ENCODE data around the gene TBC1D5.
"Not testable (repeated sequence)": the region's sequence is repeated elsewhere in the genome, so short reads cannot be mapped to it uniquely, and the experiment has no call there.

The TBC1D5 gene, protein sequence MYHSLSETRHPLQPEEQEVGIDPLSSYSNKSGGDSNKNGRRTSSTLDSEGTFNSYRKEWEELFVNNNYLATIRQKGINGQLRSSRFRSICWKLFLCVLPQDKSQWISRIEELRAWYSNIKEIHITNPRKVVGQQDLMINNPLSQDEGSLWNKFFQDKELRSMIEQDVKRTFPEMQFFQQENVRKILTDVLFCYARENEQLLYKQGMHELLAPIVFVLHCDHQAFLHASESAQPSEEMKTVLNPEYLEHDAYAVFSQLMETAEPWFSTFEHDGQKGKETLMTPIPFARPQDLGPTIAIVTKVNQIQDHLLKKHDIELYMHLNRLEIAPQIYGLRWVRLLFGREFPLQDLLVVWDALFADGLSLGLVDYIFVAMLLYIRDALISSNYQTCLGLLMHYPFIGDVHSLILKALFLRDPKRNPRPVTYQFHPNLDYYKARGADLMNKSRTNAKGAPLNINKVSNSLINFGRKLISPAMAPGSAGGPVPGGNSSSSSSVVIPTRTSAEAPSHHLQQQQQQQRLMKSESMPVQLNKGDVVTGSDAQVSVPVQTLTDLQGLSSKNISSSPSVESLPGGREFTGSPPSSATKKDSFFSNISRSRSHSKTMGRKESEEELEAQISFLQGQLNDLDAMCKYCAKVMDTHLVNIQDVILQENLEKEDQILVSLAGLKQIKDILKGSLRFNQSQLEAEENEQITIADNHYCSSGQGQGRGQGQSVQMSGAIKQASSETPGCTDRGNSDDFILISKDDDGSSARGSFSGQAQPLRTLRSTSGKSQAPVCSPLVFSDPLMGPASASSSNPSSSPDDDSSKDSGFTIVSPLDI

DNA sequence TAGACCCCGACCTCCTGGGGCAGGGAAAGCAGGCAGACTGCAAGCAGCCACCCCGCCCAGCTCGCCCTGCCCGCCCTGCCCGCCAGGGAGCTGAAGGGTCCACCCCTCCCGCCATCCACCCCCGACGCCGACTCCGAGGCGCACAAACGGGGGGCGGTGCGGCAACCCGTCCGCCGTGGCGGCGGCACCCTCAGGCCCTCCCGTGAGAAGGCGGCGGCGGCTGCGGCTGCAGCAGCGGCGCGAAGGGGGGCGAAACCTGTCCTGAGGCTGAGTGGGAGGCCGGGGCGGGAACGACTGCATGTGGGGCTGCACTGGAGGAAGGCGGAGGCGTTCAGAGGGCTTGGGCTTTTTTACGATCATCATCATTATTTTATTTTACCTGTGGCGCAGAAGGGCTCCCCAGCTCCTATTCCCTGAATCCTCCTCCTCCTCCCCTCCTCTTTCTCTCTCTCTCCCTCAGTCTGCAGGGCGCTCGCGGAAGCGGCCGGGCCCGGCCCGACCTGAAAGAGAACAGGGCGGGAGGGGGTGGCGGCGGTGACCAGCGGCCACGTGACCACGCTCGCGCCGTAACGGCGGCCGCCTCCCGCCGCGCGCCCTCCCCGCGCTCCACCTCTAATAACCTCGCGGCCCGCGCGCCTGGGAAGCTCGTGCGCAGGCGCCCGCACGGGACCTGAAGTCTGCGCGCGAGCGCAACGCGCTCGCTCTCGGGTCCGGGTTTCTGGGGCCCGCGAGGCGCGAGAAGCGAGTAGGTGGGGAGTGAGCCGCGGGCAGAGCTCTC, at the start of gene TBC1D5:
Gene TBC1D5, minus strand, starts transcription at position 530 of the 778 bp plus-strand sequence. CDS start 234,061 bp downstream, outside the sequence.
- peak; percentile 87 to 88 for DNase-seq (ENCODE audit: low read depth in 2 of 2)

DNA sequence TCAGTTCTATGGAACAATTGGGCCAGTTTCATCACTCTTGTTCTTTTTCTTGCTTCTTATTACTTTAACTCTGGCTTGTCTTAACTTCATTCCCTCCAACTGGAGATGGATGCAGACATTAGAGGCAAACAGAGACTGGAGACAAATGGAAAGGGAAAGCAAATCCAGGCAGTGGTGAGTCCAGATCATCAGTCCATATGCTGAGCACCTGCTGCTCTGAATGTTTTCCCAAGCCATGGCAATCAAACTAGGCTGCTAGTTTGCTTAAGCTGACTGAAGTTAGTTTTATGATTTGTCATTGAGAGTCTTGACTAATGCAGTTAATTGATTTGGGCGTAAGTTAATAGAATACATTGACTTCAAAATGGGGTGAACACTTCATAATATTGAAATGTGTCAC, 41.0 kb upstream of the TBC1D5 start:
- no peak for DNase-seq (ENCODE audit: low read depth in 2 of 2)

DNA sequence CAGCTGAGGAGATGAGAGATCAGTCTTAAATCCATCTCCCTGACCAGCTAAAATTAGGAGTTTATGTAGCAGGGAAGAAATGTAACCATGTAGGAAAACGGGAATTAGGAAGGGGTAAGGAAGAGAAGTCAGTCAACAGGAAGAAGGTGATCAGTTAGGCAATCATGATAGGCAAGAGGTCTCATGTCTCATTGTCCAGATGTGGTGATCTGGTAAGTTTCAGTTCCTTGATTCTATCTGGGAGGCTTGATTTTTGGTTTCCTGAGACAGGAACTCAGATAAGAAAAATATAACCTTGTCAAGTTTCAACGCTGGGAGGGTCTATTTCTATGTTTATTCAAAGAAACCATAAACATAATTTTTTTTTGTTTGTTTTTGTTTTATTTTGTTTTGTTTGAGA, 40.3 kb upstream of the TBC1D5 start:
- no peak for DNase-seq (ENCODE audit: low read depth in 2 of 2)

DNA sequence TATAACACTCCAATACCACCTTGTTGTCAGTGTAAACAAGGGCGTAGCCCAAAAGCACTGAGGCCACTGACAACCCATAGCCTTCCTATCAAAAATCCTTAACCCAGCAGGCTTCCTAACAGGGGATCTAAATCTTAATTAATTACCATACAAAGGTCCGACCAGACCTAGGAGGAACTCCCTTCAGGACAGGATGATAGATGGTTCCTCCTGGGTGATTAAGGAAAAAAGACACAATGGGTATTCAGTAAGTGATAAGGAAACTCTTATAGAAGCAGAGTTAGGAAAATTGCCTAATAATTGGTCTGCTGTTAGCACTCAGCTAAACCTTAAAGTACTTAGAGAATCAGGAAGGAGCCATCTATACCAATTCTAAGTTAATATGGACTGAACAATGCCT, 37.9 kb upstream of the TBC1D5 start:
- DNase-seq (ENCODE audit: low read depth in 2 of 2) = not testable (repeated sequence)

DNA sequence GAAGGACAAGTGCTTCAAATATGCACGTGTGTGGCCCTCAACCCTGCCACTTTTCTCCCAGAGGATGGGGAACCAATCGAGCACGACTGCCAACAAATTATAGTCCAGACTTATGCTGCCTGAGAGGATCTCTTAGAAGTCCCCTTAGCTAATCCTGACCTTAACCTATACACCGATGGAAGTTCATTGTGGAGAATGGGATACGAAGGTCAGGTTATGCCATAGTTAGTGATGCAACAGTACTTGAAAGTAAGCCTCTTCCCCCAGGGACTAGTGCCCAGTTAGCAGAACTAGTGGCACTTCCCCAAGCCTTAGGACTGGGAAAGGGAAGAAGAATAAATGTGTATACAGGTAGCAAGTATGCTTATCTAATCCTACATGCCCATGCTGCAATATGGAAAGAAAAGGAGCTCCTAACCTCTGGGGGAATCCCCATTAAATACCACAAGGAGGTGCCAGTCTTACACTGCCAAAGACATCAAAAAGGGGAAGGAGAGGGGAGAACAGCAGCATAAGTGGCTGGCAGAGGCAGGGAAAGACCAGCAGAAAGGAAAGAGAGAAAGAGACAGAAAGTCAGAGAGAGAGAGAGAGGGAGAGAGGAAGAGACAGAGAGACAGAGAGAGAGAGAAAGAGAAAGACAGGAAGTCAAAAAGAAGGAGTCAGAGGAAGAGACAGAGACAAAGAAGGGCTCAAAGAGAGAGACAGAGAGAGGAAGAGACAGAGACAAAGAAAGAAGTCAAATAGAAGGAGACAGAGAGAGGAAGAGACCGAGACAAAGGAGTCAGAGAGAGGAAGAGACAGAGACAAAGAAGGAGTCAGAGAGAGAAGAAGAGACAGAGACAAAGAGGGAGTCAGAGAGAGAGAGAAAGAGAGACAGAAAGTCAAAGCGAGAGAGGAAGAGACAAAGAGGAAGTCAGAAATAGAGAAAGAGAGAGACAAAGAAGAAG, 37.1 kb upstream of the TBC1D5 start:
- DNase-seq (ENCODE audit: low read depth in 2 of 2) = not testable (repeated sequence)

DNA sequence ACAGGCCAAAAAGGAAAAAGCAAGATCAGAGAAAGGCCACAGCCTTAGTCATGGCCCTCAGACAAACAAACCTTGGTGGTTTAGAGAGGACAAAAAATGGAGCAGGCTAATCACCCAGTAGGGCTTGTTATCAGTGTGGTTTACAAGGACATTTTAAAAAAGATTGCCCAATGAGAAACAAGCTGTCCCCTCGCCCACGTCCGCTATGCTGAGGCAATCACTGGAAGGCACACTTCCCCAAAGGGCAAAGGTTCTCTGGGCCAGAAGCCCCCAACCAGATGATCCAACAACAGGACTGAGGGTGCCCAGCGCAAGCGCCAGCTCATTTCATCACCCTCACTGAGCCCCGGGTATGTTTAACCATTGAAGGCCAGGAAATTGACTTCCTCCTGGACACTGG, 34.9 kb upstream of the TBC1D5 start:
- not testable (repeated sequence) for DNase-seq (ENCODE audit: low read depth in 2 of 2)

DNA sequence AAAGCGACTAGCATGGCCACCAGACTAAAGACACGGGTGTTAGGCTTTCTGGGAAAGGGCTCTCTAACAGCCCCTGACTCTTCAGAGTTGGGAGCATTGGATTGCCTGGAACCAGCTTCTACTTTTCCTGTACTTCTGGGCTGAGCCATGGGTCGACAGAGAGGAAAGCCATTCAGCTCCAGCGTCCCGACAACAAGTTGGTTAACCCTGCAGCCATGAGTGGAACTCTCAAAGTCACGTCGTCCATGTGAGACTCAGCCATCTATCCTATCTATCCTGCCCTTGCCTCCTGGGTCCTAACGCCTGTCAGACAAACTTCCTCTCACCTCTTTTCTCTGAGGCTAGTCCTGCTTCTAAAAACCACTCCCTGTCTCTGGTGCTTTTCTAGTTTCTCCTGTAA, 32.6 kb upstream of the TBC1D5 start:
- DNase-seq (ENCODE audit: low read depth in 2 of 2) = no peak

DNA sequence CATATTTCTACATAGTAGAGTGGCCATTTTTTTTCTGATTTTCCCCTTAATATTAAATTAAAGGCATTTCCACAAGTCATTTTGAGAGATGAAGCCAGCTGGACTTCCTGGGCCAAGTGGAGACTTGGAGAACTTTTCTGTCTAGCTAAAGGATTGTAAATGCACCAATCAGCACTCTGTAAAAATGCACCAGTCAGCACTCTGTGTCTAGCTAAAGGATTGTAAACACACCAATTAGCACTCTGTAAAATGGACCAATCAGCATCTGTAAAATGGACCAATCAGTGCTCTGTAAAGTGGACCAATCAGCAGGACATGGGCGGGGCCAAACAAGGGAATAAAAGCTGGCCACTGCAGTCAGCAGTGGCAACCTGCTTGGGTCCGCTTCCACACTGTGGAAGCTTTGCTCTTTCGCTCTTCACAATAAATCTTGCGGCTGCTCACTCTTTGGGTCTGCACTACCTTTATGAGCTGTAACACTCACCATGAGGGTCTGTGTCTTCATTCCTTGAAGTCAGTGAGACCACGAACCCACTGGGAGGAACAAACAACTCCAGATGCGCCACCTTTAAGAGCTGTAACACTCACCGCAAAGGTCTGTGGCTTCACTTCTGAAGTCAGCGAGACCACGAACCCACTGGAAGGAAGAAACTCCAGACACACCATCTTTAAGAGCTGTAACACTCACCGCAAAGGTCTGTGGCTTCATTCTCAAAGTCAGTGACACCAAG, 31.9 kb upstream of the TBC1D5 start:
- DNase-seq (ENCODE audit: low read depth in 2 of 2) = peak; percentile 12 to 44

DNA sequence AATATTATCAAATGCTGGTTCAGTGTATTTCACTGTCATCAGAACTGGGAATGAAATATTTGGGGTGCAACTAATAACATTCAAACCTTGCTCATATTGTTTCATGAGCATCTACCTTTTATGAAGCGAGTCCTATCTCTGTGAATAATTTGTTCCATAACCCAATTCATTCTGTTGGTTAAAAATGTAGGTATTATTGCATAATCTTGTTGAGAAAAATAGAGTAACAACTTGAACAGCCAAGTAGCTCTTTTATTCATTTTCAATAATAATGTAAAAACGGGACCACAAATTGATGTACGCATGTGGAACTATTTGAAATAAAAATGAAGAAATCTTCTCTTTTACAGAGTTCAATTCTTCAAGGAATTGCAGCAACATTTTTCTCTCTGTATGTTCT, 30.1 kb upstream of the TBC1D5 start:
- DNase-seq (ENCODE audit: low read depth in 2 of 2) = no peak

DNA sequence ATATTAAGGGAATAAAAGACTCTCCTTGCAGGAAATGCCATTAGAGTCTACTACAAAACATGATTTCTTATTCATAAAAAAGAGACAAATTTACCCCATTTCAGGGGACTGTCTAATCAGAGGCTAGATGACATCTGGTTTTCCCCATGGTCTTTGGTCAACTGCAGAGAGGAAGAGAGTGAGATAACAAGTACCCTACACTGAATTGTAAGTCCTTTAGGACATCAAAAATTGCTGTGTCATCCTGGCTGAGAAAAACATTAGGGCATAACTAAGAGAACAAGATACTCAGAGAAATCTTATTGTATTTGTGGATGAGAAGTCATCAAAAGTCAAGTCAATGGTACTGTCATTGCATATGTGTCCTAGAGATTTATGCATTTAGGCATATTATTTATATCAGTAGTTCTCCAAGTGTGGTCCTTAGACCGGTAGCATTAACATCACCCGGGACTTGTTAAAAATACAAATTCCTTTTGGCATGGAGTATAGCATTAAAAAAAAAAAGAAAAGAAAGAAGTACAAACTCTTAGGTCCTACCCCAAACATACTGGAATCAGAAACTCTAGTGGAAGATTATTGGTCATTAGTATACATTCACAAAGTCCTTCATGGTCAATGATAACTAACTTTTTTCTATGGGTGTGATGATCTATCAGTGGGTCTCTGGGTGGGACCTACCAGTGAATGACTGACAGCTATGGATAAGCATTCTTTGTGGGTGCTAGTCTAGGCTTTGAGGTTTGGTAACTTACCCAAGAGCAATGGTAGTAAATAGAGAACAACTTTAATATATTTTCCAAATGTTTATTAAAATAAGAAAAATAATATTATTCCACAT, 29.0 kb upstream of the TBC1D5 start:
- no peak for DNase-seq (ENCODE audit: low read depth in 2 of 2)

DNA sequence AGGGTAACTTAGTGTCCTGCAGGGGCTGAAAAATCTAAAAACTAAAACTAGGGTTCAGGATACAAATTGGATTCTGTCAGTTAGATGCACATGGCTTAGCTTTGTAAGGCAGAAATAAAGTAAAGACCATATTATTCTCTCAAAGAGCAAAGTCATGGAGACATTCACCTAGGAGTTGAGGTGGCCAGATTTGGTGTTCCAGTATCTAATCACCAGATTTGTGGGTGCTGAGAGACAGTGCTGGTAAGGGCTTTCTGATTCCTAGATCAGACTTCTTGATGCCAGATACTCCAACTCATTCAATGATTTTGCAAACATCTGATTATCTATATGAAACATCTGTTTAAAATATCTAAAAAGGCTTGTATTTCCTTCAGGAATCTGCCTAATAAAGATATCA, 28.3 kb upstream of the TBC1D5 start:
- DNase-seq (ENCODE audit: low read depth in 2 of 2) = no peak

DNA sequence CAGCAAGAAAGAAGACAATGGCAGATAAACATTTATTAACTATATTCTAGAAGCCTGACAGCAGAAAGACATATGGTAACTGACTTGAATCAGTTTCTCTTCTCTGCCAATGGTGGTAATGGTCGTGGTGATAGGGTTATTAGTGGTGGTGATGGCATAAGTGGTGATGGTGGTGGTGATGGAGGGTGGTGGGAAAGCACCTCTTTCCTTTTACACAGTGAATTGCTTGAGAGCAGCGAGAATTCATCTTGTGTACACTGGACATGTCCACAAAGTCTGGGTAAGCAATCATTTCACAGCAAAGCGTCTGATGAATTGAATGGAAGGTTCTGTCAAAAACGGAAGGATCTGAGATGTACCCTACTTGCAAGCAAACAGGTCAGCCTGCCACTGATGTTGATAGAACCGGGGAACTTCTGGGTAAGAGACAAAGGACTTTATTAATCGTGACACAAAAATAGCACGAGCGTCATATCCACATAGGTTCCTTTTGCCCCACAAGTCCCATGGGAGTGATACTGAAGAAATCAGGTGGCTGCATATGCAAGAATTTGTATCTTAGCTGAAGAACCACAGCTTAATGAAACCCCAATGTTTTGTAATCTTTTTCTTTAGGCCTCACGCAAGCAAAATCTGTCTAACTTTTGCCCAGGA, 23.5 kb upstream of the TBC1D5 start:
- DNase-seq (ENCODE audit: low read depth in 2 of 2) = no peak

DNA sequence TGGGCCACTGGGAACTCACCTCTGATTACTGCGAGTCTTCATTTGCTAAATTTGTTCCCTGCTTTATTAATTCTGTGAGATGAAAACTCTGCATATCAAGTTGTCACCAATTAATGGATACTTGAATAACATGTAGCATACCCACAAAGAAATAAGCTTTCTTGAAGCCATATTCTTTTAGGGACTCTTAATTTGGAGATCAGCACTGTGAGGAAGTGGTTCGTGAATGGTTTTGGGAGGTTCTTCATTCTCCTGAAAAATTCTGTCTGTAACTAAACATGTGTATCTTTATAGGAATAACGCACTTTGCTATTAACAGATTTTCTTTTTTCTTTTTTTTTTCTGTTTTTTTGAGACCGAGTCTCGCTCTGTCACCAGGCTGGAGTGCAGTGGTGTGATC, 19.1 kb upstream of the TBC1D5 start:
- DNase-seq (ENCODE audit: low read depth in 2 of 2) = no peak

DNA sequence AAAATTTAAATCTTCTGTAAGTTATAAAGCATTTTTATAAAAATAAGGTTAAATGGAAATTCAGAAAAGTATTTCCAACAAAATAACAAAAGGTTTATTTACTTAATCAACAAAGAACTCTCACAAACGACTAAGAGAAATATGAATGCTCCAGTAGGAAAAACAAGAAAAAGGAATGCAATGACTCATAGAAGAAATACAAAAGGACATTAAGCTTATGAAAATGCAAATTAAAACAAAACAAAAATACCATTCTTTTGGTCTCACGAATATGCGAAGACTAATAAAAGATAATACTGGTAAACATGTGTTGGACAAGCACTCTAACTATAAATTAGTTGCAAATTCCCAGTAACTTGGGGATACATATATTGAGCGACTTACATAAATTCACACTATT, 17.5 kb upstream of the TBC1D5 start:
- DNase-seq (ENCODE audit: low read depth in 2 of 2) = no peak

DNA sequence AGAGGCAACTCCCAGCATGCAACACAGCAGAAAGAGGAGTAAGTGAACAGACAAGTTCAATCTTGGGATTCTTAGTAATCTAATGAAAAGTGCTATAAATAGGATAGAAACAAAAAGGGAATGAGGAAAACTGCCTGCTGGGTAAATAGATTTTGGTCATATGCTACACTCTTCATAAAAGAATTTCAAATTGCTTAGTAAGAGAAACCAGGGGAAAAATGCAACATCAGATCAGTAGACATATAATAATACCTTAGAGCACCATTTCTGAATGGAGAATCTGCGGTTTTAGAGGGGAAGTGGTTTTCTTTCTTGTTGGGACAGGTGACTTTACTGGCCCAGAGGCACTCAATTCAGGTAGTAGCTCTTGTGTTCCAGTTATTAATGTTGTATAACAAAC, 13.4 kb upstream of the TBC1D5 start:
- no peak for DNase-seq (ENCODE audit: low read depth in 2 of 2)

DNA sequence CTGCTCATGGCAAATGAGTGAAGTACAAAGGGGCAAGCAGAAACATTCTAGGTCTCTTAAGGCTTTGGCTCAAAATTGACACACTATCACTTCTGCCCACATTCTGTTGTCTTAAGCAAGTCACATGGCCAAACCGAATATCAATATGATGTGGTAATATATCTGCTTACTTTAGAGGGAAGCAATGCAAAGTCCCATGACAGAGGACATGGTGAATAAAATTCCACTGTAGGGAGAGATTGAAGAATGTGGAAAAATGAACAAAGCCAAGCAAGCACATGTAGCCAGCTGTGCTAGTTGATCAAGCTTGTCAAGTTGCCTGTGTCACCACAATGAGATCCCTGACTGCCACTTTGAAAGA, 11.2 kb upstream of the TBC1D5 start:
- DNase-seq (ENCODE audit: low read depth in 2 of 2) = no peak

DNA sequence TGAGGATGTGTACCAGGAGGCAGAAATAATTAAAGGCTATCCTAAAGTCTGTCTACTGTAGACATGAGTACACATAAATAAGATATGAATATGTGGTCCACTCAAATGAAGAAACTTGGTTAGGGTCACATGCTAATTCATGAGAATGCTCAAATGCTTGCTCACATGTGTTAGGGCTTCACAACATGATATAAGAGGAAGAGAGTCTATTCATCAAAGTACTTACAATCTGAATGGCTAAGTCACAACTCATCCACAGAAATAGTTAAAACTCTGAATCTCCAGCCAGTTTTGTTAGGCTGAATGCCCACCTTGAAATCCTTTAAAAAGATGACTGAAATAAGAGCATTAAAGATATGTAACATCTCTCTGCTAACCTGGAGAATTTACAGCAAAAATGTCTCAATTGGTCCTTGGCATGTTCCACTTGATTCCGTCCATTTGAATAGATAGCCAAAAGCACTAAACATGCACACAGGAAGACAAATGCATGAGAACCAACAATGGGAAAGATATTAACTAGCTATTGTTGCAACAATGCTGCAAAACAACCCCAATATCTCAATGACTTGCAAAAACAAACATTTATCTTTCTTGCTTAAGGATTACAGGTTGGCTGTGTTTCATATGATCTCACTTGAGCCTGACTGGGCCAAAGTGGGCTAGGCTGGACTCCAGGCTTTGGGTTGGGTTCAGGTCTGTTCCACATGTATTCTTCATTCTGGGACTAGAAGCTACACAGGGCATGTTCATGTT, 10.6 kb upstream of the TBC1D5 start:
- DNase-seq (ENCODE audit: low read depth in 2 of 2) = no peak

DNA sequence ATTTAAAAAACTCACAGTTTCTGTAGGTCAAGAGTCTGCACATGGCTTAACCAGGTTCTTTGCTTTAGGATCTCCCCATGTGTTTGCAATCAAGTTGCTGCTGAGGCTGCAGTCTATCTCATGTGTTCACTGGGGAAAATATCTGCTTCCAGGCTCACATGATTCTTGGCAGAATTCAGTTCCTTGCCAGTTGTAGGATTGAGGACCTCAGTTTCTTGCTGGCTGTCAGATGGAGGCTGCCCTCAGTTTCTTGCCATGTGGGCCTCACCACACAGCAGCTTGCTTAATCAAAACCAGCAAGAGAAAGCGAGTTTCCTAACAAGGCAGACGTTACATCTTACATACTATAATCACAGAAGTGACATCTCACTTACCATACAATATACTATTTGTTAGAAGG, 10.0 kb upstream of the TBC1D5 start:
- no peak for DNase-seq (ENCODE audit: low read depth in 2 of 2)
